Measurements from ENCODE around the gene RCBTB1. TPM values are rescaled to one million over a fixed set of nuclear protein-coding genes. Genes with fewer than 3 reads are reported as not detected.

RCBTB1 gene
- total RNA-seq, 1 donor from 2014 or later, result 16.1 TPM

DNA sequence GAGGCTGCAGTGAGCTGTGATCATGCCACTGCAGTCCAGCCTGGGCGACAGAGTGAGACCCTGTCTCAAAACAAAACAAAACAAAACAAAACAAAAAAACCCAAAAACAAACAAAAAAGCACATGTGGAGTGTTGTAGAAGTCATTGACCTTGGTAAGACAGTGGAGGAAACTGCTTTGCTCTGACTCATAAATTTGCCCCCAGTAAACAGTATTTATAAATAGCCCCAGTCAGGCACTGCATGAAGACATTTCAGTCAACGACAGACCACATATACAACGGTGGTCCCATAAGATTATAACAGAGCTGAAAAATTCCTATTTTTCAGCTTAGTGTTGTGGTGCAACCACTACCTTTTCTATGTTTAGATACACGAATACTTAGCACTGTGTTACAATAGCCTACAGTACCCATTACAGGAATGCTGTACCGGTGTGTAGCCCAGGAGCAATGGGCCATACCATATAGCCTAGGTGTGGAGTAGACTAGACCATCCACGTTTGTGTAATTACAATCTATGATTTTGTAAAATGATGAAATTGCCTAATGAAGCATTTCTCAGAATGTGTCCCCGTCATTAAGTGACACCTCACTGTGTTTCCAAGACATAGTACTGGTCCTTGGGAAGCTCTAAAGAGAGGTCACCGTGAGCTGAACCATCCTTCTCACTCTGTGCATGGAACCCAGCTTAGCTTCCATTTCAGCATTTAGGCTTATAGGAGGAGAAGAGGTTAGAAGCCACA lies 44.0 kb upstream of the RCBTB1 start:
- DNase-seq (ENCODE audit: low read depth) (no peak), FAIRE-seq (no peak)
- Histone ChIP-seq H3K9me3 (ENCODE audit: insufficient read depth, low read depth, low read length) (no peaks in the 10 kb centered on the region), H3K27ac (ENCODE audit: low read depth, low read length) (no peak overlapping the region), H2AFZ (ENCODE audit: low read depth, low read length) (no peak overlapping the region), H3K9ac (ENCODE audit: low read length) (no peak overlapping the region), H3K27me3 (ENCODE audit: insufficient read depth, low read length) (no peaks in the 10 kb centered on the region), H3K4me2 (ENCODE audit: low read length) (peak overlapping the region; percentile 32), H3K4me1 (ENCODE audit: insufficient read depth, low read length) (peaks cover 14% of the 10 kb centered on the region), H3K36me3 (ENCODE audit: insufficient read depth, low read length) (no peaks in the 10 kb centered on the region), H4K20me1 (ENCODE audit: insufficient read depth, low read length) (no peaks in the 10 kb centered on the region), H3K4me3 (ENCODE audit: insufficient read depth, low read depth, low read length) (no peak overlapping the region), H3K79me2 (ENCODE audit: insufficient read depth, low read length) (no peaks in the 10 kb centered on the region)
- TF ChIP-seq, protein P1, sequence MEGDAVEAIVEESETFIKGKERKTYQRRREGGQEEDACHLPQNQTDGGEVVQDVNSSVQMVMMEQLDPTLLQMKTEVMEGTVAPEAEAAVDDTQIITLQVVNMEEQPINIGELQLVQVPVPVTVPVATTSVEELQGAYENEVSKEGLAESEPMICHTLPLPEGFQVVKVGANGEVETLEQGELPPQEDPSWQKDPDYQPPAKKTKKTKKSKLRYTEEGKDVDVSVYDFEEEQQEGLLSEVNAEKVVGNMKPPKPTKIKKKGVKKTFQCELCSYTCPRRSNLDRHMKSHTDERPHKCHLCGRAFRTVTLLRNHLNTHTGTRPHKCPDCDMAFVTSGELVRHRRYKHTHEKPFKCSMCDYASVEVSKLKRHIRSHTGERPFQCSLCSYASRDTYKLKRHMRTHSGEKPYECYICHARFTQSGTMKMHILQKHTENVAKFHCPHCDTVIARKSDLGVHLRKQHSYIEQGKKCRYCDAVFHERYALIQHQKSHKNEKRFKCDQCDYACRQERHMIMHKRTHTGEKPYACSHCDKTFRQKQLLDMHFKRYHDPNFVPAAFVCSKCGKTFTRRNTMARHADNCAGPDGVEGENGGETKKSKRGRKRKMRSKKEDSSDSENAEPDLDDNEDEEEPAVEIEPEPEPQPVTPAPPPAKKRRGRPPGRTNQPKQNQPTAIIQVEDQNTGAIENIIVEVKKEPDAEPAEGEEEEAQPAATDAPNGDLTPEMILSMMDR (IDR thresholded peaks at IDR 0.05; ENCODE audit: insufficient read depth, low read depth, low read length), result no peak
- TF ChIP-seq EZH2 (IDR thresholded peaks at IDR 0.05; ENCODE audit: insufficient read depth, low read length), result no peak
- Mint-ChIP-seq H3K4me1 (ENCODE audit: low read depth, unreplicated experiment) (peaks cover 12% of the 10 kb centered on the region), H3K27ac (ENCODE audit: unreplicated experiment) (peak overlapping the region; percentile 42), H3K4me3 (ENCODE audit: unreplicated experiment) (no peak overlapping the region), H3K9me3 (ENCODE audit: unreplicated experiment) (no peaks in the 10 kb centered on the region), H3K36me3 (ENCODE audit: low read depth, unreplicated experiment) (no peaks in the 10 kb centered on the region), H3K27me3 (ENCODE audit: low read depth, unreplicated experiment) (no peaks in the 10 kb centered on the region)

DNA sequence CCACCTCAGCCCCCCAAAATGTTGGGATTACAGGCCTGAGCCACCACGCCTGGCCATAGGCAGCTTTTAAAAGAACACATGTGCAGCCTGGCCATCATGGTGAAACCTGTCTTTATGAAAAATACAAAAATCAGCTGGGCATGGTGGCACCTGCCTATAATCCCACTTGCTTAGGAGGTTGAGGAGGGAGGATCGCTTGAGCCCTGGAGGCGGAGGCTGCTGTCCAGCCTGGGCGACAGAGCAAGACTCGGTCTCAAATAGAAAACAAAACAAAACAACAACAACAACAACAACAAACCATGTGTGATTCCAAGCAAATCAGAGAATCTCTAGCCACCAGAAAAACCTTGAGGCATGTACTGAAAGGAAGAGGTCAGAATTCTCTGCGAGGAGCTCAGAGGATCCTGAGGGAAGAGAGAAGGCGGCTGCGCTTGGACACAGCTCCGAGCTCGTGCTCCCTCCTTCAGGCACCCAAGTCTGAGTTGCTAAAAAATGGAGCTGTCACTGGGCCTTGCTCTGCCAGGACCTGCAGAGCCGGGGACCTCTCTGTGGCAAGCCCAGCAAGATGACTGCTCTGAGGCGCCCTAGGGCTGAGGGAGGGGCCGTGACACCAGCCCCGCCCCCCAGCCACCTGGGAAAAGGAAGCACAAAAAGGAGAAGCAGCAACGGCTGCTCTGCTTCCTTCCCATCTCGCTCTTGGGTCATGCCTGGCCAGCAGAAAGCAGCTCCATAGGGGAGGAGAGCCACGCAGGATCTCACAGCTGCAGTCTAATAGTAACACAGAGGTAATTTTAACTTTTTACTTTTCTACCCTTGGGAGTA lies 42.7 kb upstream of the RCBTB1 start, which contains the start of gene ARL11:
ARL11 (plus strand) TSS at position 677 of the 822 bp plus-strand sequence. CDS start 1,941 bp downstream, outside the sequence.
- H3K4me3 ChIP-seq (ENCODE audit: insufficient read depth, low read depth, low read length), result no peak within 1 kb of the TSS
- no peak for DNase-seq (ENCODE audit: low read depth)
- H3K9me3 Mint-ChIP-seq (ENCODE audit: unreplicated experiment), result no peaks in the 10 kb centered on the region
- no peaks in the 10 kb centered on the region for H3K36me3 Mint-ChIP-seq (ENCODE audit: low read depth, unreplicated experiment)
- H3K4me2 ChIP-seq (ENCODE audit: low read length), result no peak within 1 kb of the TSS
- no peaks in the 10 kb centered on the region for H3K9me3 ChIP-seq (ENCODE audit: insufficient read depth, low read depth, low read length)
- peaks cover 3% of the 10 kb centered on the region for H3K27me3 Mint-ChIP-seq (ENCODE audit: low read depth, unreplicated experiment)
- no peaks in the 10 kb centered on the region for H3K36me3 ChIP-seq (ENCODE audit: insufficient read depth, low read length)
- peaks cover 14% of the 10 kb centered on the region for H3K4me1 ChIP-seq (ENCODE audit: insufficient read depth, low read length)
- no peak within 1 kb of the TSS for H3K27ac ChIP-seq (ENCODE audit: low read depth, low read length)
- no peaks in the 10 kb centered on the region for H3K79me2 ChIP-seq (ENCODE audit: insufficient read depth, low read length)
- H3K4me3 Mint-ChIP-seq (ENCODE audit: unreplicated experiment), result no peak within 1 kb of the TSS
- no peak within 1 kb of the TSS for H3K9ac ChIP-seq (ENCODE audit: low read length)
- no peak for FAIRE-seq
- no peak within 1 kb of the TSS for H3K27ac Mint-ChIP-seq (ENCODE audit: unreplicated experiment)
- peaks cover 12% of the 10 kb centered on the region for H3K4me1 Mint-ChIP-seq (ENCODE audit: low read depth, unreplicated experiment)
- no peaks in the 10 kb centered on the region for H4K20me1 ChIP-seq (ENCODE audit: insufficient read depth, low read length)
- H2AFZ ChIP-seq (ENCODE audit: low read depth, low read length), result peak within 1 kb of the TSS; percentile 40
- no peaks in the 10 kb centered on the region for H3K27me3 ChIP-seq (ENCODE audit: insufficient read depth, low read length)
- TF ChIP-seq EZH2 (IDR thresholded peaks at IDR 0.05; ENCODE audit: insufficient read depth, low read length), result no peak
- TF ChIP-seq, protein P1 (IDR thresholded peaks at IDR 0.05; ENCODE audit: insufficient read depth, low read depth, low read length), result no peak

Data from astrocyte (in vitro differentiated cells and primary cell).